Measurements from ENCODE around the gene PODXL.

DNA sequence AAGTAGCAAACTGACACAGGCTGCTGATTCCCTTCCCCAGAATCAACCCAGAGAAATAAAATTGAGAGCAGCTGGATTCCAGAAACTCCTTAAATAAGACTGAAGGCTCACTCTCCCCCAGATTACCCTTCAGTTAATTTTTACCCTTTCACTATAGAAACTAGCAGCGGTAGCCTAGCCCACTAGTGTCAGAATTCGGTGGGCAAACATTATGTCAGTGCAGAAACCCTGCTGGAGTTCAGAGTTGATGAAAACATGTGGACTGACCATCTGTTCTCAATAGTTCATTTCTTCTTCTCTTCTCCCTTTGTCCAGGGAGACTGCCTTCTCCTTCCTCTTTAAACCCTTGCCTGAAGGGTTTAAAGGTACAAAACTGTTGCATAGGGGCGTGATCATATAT lies 100.1 kb downstream of the PODXL start:
- TF ChIP-seq, protein P1, sequence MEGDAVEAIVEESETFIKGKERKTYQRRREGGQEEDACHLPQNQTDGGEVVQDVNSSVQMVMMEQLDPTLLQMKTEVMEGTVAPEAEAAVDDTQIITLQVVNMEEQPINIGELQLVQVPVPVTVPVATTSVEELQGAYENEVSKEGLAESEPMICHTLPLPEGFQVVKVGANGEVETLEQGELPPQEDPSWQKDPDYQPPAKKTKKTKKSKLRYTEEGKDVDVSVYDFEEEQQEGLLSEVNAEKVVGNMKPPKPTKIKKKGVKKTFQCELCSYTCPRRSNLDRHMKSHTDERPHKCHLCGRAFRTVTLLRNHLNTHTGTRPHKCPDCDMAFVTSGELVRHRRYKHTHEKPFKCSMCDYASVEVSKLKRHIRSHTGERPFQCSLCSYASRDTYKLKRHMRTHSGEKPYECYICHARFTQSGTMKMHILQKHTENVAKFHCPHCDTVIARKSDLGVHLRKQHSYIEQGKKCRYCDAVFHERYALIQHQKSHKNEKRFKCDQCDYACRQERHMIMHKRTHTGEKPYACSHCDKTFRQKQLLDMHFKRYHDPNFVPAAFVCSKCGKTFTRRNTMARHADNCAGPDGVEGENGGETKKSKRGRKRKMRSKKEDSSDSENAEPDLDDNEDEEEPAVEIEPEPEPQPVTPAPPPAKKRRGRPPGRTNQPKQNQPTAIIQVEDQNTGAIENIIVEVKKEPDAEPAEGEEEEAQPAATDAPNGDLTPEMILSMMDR (IDR thresholded peaks at IDR 0.05; ENCODE audit: low read length): no peak
- no peak for TF ChIP-seq EZH2 (IDR thresholded peaks at IDR 0.05; ENCODE audit: borderline replicate concordance, low read length)
